ENCODE measurements around the gene USP35. TPM values are rescaled to one million over a fixed set of nuclear protein-coding genes. Genes with fewer than 3 reads are reported as not detected.

Gene USP35
- total RNA-seq, 1 experiment from 2014 or later: 4.7 TPM

Other genes starting within 250 kb of the USP35 start
- gene INTS4, start 194.3 kb upstream of the USP35 start, total RNA-seq (2014; rRNA removed; shearing (Covaris generic)): 20.4 and 21.8 TPM in 2 replicates
- gene KCTD14, start 165.6 kb upstream of the USP35 start, total RNA-seq (2014; rRNA removed; shearing (Covaris generic)): 11.4 and 15.1 TPM in 2 replicates
- not detected in 2 replicates for gene THRSP, start 125.1 kb upstream of the USP35 start, total RNA-seq (2014; rRNA removed; shearing (Covaris generic))
- gene NDUFC2, start 109.1 kb upstream of the USP35 start, total RNA-seq (2014; rRNA removed; shearing (Covaris generic)): 168 and 218 TPM in 2 replicates
- gene ALG8, start 49.3 kb upstream of the USP35 start, total RNA-seq (2014; rRNA removed; shearing (Covaris generic)): 89.3 and 95.5 TPM in 2 replicates
- 3.3 and 7.7 TPM in 2 replicates for gene KCTD21, start 293 bp upstream of the USP35 start, total RNA-seq (2014; rRNA removed; shearing (Covaris generic))
- gene GAB2, start 228.9 kb downstream of the USP35 start, total RNA-seq (2014; rRNA removed; shearing (Covaris generic)): 1.7 and 2.9 TPM in 2 replicates